WTC11 (cell line): ENCODE data around the gene TPPP3.
"Not testable (repeated sequence)": the region's sequence is repeated elsewhere in the genome, so short reads cannot be mapped to it uniquely, and the experiment has no call there.

Experiments used
- CTCF ChIP-seq: fragments of 200-600 bp; IDR thresholded peaks from 2 replicates; pipeline ENCODE4 v1.8.0; 2022; ENCODE audit warnings: antibody characterized with exemption
- NFATC4 ChIP-seq: fragments of 250-450 bp; sonication (Bioruptor Pico); IDR thresholded peaks from 2 replicates; pipeline ENCODE4 v1.9.0; 2021; ENCODE audit warnings: mild to moderate bottlenecking
- NR3C1 ChIP-seq: sonication (generic); formaldehyde crosslinking; conservative IDR thresholded peaks from 2 replicates; pipeline ENCODE4 v1.8.1; 2023; ENCODE audit warnings: low read depth, mild to moderate bottlenecking, missing genetic modification reagents
- ZNF138 ChIP-seq: sonication (generic); formaldehyde crosslinking; conservative IDR thresholded peaks from 2 replicates; pipeline ENCODE4 v1.8.1; 2022; ENCODE audit warnings: mild to moderate bottlenecking, moderate library complexity, missing genetic modification reagents
- ZNF263 ChIP-seq: sonication (generic); formaldehyde crosslinking; IDR thresholded peaks from 2 replicates; pipeline ENCODE4 v1.8.1; 2022; ENCODE audit warnings: low read depth, mild to moderate bottlenecking, moderate library complexity, missing genetic modification reagents
- TF ChIP-seq, protein P1 (sequence below): sonication (generic); formaldehyde crosslinking; IDR thresholded peaks from 2 replicates; pipeline ENCODE4 v1.8.0; 2022; ENCODE audit warnings: mild to moderate bottlenecking, missing genetic modification reagents
- TF ChIP-seq, protein P2 (sequence below): fragments of 250-450 bp; sonication (Bioruptor Pico); IDR thresholded peaks from 2 replicates; pipeline ENCODE4 v1.8.0; 2021; ENCODE audit warnings: mild to moderate bottlenecking
- TF ChIP-seq, protein P3 (sequence below): sonication (generic); formaldehyde crosslinking; IDR thresholded peaks from 2 replicates; pipeline ENCODE4 v1.8.1; 2023; ENCODE audit warnings: mild to moderate bottlenecking, missing genetic modification reagents, moderate library complexity

DNA sequence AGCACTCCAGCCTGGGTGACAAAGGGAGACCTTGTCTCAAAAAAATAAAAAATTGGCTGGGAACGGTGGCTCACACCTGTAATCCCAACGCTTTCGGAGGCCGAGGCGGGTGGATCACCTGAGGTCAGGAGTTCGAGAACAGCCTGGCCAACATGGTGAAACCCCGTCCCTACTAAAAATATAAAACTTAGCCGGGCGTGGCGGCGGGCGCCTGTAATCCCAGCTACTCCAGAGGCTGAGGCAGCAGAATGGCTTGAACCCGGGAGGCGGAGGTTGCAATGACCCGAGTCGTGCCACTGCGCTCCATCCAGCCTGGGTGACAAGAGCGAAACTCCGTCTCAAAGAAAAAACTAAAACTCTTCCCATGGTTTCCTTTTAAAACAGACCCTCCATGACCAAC is 22.1 kb upstream of the TPPP3 start:
- not testable (repeated sequence) for TF ChIP-seq NFATC4; CTCF; ZNF138; ZNF263 (CRISPR knock-in tag); NR3C1 (CRISPR knock-in tag)
- TF ChIP-seq, protein P1, sequence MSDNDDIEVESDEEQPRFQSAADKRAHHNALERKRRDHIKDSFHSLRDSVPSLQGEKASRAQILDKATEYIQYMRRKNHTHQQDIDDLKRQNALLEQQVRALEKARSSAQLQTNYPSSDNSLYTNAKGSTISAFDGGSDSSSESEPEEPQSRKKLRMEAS (CRISPR knock-in tag), result not testable (repeated sequence)
- TF ChIP-seq, protein P2, sequence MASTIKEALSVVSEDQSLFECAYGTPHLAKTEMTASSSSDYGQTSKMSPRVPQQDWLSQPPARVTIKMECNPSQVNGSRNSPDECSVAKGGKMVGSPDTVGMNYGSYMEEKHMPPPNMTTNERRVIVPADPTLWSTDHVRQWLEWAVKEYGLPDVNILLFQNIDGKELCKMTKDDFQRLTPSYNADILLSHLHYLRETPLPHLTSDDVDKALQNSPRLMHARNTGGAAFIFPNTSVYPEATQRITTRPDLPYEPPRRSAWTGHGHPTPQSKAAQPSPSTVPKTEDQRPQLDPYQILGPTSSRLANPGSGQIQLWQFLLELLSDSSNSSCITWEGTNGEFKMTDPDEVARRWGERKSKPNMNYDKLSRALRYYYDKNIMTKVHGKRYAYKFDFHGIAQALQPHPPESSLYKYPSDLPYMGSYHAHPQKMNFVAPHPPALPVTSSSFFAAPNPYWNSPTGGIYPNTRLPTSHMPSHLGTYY (CRISPR knock-in tag), result not testable (repeated sequence)
- TF ChIP-seq, protein P3, sequence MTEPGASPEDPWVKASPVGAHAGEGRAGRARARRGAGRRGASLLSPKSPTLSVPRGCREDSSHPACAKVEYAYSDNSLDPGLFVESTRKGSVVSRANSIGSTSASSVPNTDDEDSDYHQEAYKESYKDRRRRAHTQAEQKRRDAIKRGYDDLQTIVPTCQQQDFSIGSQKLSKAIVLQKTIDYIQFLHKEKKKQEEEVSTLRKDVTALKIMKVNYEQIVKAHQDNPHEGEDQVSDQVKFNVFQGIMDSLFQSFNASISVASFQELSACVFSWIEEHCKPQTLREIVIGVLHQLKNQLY (CRISPR knock-in tag), result not testable (repeated sequence)
